GM12878 (cell line): ENCODE data around the gene RRBP1. TPM values are rescaled to one million over a fixed set of nuclear protein-coding genes. Genes with fewer than 3 reads are reported as not detected.
A peak's percentile ranks its signal among the peaks of the same experiment; 100 is the strongest.

Experiments
- ATF2 ChIP-seq: IDR thresholded peaks from 2 replicates; pipeline ENCODE4 v1.6.1; 2012; ENCODE audit warnings: low read length, inconsistent platforms
- BCL11A ChIP-seq: IDR thresholded peaks from 2 replicates; pipeline ENCODE4 v1.6.1; 2011; ENCODE audit warnings: low read depth, low read length
- CBX3 ChIP-seq: fragments of 200-600 bp; sonication (generic); IDR thresholded peaks from 2 replicates; pipeline ENCODE4 v1.6.1; 2016; ENCODE audit warnings: low read depth, borderline replicate concordance
- CHD2 ChIP-seq: IDR thresholded peaks from 2 replicates; pipeline ENCODE4 v1.6.1; 2011; ENCODE audit warnings: low read depth, low read length, improper control_type of control experiment, borderline replicate concordance
- FOXK2 ChIP-seq: fragments of 450-650 bp; IDR thresholded peaks from 2 replicates; pipeline ENCODE4 v1.6.1; 2017; ENCODE audit warnings: mild to moderate bottlenecking, moderate library complexity
- HDAC6 ChIP-seq: fragments of 200-600 bp; sonication (generic); IDR thresholded peaks from one replicate; pipeline ENCODE4 v1.8.0; 2017; ENCODE audit warnings: antibody characterized with exemption; ENCODE audit not compliant: unreplicated experiment
- KDM1A ChIP-seq: fragments of 200-600 bp; sonication (generic); IDR thresholded peaks from 2 replicates; pipeline ENCODE4 v1.6.1; 2016; ENCODE audit warnings: borderline replicate concordance
- MTA3 ChIP-seq: IDR thresholded peaks from 2 replicates; pipeline ENCODE4 v1.6.1; 2012; ENCODE audit warnings: low read length, inconsistent platforms, borderline replicate concordance
- MYC ChIP-seq: IDR thresholded peaks from 2 replicates; pipeline ENCODE4 v1.6.1; 2011; ENCODE audit warnings: mild to moderate bottlenecking, low read length, moderate library complexity, inconsistent platforms; ENCODE audit not compliant: insufficient read depth, insufficient replicate concordance, insufficient read length, severe bottlenecking
- PAX5 ChIP-seq: IDR thresholded peaks from 2 replicates; pipeline ENCODE4 v1.6.1; 2011; ENCODE audit warnings: low read depth, low read length, borderline replicate concordance
- POLR2AphosphoS5 ChIP-seq: IDR thresholded peaks from 2 replicates; pipeline ENCODE4 v1.6.1; 2011; ENCODE audit warnings: mild to moderate bottlenecking, low read length, inconsistent platforms
- RFX5 ChIP-seq: IDR thresholded peaks from 2 replicates; pipeline ENCODE4 v1.6.1; 2011; ENCODE audit warnings: low read depth, low read length, improper control_type of control experiment
- SMAD1 ChIP-seq: fragments of 450-650 bp; IDR thresholded peaks from 2 replicates; pipeline ENCODE4 v1.6.1; 2018; ENCODE audit warnings: mild to moderate bottlenecking, low read depth; ENCODE audit not compliant: partially characterized antibody
- SMAD5 ChIP-seq: IDR thresholded peaks from 2 replicates; pipeline ENCODE4 v1.6.1; 2016; ENCODE audit warnings: antibody characterized with exemption, low read depth
- SUPT20H ChIP-seq: IDR thresholded peaks from 2 replicates; pipeline ENCODE4 v1.6.1; 2011; ENCODE audit warnings: low read depth, mild to moderate bottlenecking, low read length, moderate library complexity, borderline replicate concordance; ENCODE audit not compliant: control insufficient read depth
- TBL1XR1 ChIP-seq: IDR thresholded peaks from 2 replicates; pipeline ENCODE4 v1.6.1; 2012; ENCODE audit warnings: low read depth, low read length, improper control_type of control experiment
- ZNF384 ChIP-seq: IDR thresholded peaks from 2 replicates; pipeline ENCODE4 v1.6.1; 2012; ENCODE audit warnings: low read depth, mild to moderate bottlenecking, low read length, improper control_type of control experiment, borderline replicate concordance
- polyA plus RNA-seq, 11 experiments: library from polyadenylated mRNA; depleted of rRNA in 4 of 11; unstranded in 6 of 11; stranded (reverse) in 5 of 11; fragments of >200 nt; fragmentation: Nextera tagmentation in 4 of 11; fragmentation: Illumina TruSeq in 1 of 11; extraction: Ambion mirVana in 4 of 11; extraction: Trizol in 1 of 11; gene quantifications; 1 replicate in 1 of 11; 2 replicates in 10 of 11; pipeline versions ENCODE4 v1.2.1 to v1.2.3, GENCODE V29; 2011 to 2016; ENCODE audit warnings: inconsistent platforms in 2 of 11, missing spikeins in 2 of 11, low read depth in 1 of 11
- total RNA-seq, 4 experiments: library from RNA; depleted of rRNA in 3 of 4; stranded (reverse); fragments of >200 nt in 3 of 4; fragmentation: Illumina TruSeq in 1 of 4; extraction: Trizol in 1 of 4; gene quantifications; 2 replicates each; pipeline versions ENCODE4 v1.2.1 to v1.2.3, GENCODE V29; 2013 to 2021
- TF ChIP-seq, protein P1 (sequence below): IDR thresholded peaks from 2 replicates; pipeline ENCODE4 v1.6.1; 2012; ENCODE audit warnings: low read depth, low read length, improper control_type of control experiment
- TF ChIP-seq, protein P2 (sequence below): IDR thresholded peaks from 2 replicates; pipeline ENCODE4 v1.6.1; 2011; ENCODE audit warnings: borderline replicate concordance, low read depth, mild to moderate bottlenecking, moderate library complexity, mixed read lengths, low read length; ENCODE audit not compliant: insufficient read depth; ENCODE audit errors: extremely low read length
- TF ChIP-seq, protein P3 (sequence below): fragments of 450-650 bp; IDR thresholded peaks from 2 replicates; pipeline ENCODE4 v1.6.1; 2017; ENCODE audit warnings: antibody characterized with exemption, mild to moderate bottlenecking, moderate library complexity
- TF ChIP-seq, protein P4 (sequence below): IDR thresholded peaks from 2 replicates; pipeline ENCODE4 v1.6.1; 2011; ENCODE audit warnings: low read depth, low read length, improper control_type of control experiment, borderline replicate concordance
- TF ChIP-seq, protein P5 (sequence below): IDR thresholded peaks from 2 replicates; pipeline ENCODE4 v1.6.1; 2011; ENCODE audit warnings: low read depth, mild to moderate bottlenecking, low read length, moderate library complexity, borderline replicate concordance; ENCODE audit errors: extremely low read depth

The RRBP1 gene
- total and polyA plus RNA-seq, 10 of the 15 experiments (the other 5 are each of a cell fraction or from before 2014, with no cell fraction given) = 1.2 to 57.4 (median 24.6) TPM

DNA sequence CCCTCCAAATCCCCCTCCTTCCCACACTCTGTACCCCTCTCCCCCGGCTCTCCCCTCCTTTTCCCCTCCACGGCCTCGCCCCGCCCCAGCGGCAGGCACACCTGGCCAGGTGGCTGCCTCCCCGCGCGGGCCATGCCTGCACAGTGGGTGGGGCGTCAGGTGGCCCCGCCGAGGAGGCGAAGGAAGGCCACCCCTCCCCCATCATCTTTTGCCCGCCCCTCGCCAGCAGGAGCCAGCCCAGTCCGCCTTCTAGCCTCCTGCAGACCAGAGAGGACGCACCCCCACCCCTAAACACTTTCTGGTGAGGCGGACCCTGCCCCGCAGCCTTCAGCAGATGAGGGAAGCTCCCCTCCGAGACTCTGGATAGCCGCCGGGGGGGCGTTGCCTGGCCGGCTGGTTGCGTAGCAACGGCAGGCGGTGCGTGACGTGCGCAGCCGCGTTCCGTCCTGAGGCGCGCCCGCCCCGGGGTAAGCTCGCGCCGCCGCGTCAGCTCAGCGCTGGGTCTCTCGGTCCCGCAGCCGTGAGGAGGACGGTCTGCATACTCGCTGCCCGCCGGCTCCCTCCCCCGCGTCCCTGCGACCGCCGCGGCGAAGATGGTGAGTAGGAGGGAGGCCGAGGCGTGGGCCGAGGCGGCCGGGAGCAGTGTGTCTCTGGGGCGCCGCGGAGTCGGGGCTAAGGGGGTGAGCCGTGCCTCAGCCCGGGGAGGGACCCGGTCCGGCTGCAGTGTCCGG, 112.3 kb downstream of the RRBP1 start, which contains the start of gene DSTN (continued):
- TF ChIP-seq, protein P1, sequence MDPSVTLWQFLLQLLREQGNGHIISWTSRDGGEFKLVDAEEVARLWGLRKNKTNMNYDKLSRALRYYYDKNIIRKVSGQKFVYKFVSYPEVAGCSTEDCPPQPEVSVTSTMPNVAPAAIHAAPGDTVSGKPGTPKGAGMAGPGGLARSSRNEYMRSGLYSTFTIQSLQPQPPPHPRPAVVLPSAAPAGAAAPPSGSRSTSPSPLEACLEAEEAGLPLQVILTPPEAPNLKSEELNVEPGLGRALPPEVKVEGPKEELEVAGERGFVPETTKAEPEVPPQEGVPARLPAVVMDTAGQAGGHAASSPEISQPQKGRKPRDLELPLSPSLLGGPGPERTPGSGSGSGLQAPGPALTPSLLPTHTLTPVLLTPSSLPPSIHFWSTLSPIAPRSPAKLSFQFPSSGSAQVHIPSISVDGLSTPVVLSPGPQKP = no peak
- TF ChIP-seq, protein P2, sequence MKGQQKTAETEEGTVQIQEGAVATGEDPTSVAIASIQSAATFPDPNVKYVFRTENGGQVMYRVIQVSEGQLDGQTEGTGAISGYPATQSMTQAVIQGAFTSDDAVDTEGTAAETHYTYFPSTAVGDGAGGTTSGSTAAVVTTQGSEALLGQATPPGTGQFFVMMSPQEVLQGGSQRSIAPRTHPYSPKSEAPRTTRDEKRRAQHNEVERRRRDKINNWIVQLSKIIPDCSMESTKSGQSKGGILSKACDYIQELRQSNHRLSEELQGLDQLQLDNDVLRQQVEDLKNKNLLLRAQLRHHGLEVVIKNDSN = no peak
- TF ChIP-seq, protein P3, sequence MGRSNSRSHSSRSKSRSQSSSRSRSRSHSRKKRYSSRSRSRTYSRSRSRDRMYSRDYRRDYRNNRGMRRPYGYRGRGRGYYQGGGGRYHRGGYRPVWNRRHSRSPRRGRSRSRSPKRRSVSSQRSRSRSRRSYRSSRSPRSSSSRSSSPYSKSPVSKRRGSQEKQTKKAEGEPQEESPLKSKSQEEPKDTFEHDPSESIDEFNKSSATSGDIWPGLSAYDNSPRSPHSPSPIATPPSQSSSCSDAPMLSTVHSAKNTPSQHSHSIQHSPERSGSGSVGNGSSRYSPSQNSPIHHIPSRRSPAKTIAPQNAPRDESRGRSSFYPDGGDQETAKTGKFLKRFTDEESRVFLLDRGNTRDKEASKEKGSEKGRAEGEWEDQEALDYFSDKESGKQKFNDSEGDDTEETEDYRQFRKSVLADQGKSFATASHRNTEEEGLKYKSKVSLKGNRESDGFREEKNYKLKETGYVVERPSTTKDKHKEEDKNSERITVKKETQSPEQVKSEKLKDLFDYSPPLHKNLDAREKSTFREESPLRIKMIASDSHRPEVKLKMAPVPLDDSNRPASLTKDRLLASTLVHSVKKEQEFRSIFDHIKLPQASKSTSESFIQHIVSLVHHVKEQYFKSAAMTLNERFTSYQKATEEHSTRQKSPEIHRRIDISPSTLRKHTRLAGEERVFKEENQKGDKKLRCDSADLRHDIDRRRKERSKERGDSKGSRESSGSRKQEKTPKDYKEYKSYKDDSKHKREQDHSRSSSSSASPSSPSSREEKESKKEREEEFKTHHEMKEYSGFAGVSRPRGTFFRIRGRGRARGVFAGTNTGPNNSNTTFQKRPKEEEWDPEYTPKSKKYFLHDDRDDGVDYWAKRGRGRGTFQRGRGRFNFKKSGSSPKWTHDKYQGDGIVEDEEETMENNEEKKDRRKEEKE = no peak
- TF ChIP-seq, protein P4, sequence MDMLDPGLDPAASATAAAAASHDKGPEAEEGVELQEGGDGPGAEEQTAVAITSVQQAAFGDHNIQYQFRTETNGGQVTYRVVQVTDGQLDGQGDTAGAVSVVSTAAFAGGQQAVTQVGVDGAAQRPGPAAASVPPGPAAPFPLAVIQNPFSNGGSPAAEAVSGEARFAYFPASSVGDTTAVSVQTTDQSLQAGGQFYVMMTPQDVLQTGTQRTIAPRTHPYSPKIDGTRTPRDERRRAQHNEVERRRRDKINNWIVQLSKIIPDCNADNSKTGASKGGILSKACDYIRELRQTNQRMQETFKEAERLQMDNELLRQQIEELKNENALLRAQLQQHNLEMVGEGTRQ = no peak
- TF ChIP-seq CBX3 = no peak
- TF ChIP-seq HDAC6 = no peak
- no peak for TF ChIP-seq SMAD5
- peak; percentile 74; the same call in 1 of the 2 replicates for TF ChIP-seq PAX5
- TF ChIP-seq BCL11A = no peak
- TF ChIP-seq MYC = no peak
- TF ChIP-seq, protein P5, sequence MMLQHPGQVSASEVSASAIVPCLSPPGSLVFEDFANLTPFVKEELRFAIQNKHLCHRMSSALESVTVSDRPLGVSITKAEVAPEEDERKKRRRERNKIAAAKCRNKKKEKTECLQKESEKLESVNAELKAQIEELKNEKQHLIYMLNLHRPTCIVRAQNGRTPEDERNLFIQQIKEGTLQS = no peak
- TF ChIP-seq POLR2AphosphoS5 = no peak
- no peak for TF ChIP-seq MTA3
- no peak for TF ChIP-seq SUPT20H
- TF ChIP-seq FOXK2 = no peak
- TF ChIP-seq TBL1XR1 = no peak
- TF ChIP-seq ZNF384 = no peak
- 0 out of 2 replicates have a peak, but pooled peaks have one; percentile 28 for TF ChIP-seq RFX5
- TF ChIP-seq CHD2 = peak; percentile 49; the same call in 1 of the 2 replicates
- TF ChIP-seq SMAD1 = no peak
- TF ChIP-seq ATF2 = no peak
- no peak for TF ChIP-seq KDM1A
